ENCODE measurements around the gene LRRC61. TPM values are rescaled to one million over a fixed set of nuclear protein-coding genes. Genes with fewer than 3 reads are reported as not detected.

LRRC61 gene
- total and polyA plus RNA-seq, 2 of the 13 experiments (the other 11 are each of a cell fraction or from before 2014, with no cell fraction given), result 33.0 to 34.8 TPM

DNA sequence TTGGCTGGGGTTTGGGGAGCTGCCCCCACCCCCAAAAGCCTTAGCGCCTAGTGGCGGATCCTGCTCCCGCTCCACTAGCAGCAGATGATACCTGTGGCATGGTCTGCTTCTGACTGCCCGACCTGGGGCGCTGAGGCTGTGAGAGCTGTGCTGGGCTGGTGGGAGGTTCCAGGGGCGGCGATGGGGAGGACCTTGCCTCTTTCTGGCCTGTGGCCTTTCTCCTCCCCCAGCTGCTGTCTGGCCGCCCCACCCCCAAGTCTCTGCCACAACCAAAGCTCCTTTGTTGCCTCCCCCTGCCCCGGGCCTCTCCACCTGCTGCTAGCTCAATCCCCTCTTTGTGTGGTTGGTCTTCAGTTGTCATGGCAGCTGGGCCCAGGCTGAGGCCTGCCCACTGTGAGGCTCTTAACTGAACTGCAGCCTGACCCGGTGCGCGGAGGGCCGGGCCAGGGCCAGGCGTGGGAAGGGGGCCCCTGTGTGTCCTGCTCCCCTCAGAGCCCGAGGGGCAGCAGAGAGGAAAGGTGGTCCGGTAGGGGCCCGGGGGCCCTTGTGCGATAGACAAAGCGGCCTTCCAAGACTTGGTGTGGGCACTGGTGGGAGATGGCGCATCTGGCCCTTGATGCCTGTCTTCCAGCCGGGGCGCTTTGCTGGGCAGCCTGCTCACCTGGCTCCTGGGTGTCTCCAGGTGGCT, 60.7 kb downstream of the LRRC61 start (continued):
- TF ChIP-seq, protein P1, sequence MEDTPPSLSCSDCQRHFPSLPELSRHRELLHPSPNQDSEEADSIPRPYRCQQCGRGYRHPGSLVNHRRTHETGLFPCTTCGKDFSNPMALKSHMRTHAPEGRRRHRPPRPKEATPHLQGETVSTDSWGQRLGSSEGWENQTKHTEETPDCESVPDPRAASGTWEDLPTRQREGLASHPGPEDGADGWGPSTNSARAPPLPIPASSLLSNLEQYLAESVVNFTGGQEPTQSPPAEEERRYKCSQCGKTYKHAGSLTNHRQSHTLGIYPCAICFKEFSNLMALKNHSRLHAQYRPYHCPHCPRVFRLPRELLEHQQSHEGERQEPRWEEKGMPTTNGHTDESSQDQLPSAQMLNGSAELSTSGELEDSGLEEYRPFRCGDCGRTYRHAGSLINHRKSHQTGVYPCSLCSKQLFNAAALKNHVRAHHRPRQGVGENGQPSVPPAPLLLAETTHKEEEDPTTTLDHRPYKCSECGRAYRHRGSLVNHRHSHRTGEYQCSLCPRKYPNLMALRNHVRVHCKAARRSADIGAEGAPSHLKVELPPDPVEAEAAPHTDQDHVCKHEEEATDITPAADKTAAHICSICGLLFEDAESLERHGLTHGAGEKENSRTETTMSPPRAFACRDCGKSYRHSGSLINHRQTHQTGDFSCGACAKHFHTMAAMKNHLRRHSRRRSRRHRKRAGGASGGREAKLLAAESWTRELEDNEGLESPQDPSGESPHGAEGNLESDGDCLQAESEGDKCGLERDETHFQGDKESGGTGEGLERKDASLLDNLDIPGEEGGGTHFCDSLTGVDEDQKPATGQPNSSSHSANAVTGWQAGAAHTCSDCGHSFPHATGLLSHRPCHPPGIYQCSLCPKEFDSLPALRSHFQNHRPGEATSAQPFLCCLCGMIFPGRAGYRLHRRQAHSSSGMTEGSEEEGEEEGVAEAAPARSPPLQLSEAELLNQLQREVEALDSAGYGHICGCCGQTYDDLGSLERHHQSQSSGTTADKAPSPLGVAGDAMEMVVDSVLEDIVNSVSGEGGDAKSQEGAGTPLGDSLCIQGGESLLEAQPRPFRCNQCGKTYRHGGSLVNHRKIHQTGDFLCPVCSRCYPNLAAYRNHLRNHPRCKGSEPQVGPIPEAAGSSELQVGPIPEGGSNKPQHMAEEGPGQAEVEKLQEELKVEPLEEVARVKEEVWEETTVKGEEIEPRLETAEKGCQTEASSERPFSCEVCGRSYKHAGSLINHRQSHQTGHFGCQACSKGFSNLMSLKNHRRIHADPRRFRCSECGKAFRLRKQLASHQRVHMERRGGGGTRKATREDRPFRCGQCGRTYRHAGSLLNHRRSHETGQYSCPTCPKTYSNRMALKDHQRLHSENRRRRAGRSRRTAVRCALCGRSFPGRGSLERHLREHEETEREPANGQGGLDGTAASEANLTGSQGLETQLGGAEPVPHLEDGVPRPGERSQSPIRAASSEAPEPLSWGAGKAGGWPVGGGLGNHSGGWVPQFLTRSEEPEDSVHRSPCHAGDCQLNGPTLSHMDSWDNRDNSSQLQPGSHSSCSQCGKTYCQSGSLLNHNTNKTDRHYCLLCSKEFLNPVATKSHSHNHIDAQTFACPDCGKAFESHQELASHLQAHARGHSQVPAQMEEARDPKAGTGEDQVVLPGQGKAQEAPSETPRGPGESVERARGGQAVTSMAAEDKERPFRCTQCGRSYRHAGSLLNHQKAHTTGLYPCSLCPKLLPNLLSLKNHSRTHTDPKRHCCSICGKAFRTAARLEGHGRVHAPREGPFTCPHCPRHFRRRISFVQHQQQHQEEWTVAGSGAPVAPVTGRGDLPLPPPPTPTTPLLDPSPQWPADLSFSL (CRISPR knock-in tag; IDR thresholded peaks at IDR 0.05), result 0 out of 2 replicates have a peak, but pooled peaks have one; percentile 20
- TF ChIP-seq, protein P2, sequence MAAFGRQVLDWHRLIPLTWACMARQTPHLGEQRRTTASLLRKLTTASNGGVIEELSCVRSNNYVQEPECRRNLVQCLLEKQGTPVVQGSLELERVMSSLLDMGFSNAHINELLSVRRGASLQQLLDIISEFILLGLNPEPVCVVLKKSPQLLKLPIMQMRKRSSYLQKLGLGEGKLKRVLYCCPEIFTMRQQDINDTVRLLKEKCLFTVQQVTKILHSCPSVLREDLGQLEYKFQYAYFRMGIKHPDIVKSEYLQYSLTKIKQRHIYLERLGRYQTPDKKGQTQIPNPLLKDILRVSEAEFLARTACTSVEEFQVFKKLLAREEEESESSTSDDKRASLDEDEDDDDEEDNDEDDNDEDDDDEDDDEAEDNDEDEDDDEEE (CRISPR knock-in tag; IDR thresholded peaks at IDR 0.05), result peak; percentile 23; the same call in 1 of the 2 replicates
- TF ChIP-seq, protein P3, sequence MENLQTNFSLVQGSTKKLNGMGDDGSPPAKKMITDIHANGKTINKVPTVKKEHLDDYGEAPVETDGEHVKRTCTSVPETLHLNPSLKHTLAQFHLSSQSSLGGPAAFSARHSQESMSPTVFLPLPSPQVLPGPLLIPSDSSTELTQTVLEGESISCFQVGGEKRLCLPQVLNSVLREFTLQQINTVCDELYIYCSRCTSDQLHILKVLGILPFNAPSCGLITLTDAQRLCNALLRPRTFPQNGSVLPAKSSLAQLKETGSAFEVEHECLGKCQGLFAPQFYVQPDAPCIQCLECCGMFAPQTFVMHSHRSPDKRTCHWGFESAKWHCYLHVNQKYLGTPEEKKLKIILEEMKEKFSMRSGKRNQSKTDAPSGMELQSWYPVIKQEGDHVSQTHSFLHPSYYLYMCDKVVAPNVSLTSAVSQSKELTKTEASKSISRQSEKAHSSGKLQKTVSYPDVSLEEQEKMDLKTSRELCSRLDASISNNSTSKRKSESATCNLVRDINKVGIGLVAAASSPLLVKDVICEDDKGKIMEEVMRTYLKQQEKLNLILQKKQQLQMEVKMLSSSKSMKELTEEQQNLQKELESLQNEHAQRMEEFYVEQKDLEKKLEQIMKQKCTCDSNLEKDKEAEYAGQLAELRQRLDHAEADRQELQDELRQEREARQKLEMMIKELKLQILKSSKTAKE (CRISPR knock-in tag; IDR thresholded peaks at IDR 0.05; ENCODE audit: borderline replicate concordance), result peak; percentile 87
- TF ChIP-seq, protein P4, sequence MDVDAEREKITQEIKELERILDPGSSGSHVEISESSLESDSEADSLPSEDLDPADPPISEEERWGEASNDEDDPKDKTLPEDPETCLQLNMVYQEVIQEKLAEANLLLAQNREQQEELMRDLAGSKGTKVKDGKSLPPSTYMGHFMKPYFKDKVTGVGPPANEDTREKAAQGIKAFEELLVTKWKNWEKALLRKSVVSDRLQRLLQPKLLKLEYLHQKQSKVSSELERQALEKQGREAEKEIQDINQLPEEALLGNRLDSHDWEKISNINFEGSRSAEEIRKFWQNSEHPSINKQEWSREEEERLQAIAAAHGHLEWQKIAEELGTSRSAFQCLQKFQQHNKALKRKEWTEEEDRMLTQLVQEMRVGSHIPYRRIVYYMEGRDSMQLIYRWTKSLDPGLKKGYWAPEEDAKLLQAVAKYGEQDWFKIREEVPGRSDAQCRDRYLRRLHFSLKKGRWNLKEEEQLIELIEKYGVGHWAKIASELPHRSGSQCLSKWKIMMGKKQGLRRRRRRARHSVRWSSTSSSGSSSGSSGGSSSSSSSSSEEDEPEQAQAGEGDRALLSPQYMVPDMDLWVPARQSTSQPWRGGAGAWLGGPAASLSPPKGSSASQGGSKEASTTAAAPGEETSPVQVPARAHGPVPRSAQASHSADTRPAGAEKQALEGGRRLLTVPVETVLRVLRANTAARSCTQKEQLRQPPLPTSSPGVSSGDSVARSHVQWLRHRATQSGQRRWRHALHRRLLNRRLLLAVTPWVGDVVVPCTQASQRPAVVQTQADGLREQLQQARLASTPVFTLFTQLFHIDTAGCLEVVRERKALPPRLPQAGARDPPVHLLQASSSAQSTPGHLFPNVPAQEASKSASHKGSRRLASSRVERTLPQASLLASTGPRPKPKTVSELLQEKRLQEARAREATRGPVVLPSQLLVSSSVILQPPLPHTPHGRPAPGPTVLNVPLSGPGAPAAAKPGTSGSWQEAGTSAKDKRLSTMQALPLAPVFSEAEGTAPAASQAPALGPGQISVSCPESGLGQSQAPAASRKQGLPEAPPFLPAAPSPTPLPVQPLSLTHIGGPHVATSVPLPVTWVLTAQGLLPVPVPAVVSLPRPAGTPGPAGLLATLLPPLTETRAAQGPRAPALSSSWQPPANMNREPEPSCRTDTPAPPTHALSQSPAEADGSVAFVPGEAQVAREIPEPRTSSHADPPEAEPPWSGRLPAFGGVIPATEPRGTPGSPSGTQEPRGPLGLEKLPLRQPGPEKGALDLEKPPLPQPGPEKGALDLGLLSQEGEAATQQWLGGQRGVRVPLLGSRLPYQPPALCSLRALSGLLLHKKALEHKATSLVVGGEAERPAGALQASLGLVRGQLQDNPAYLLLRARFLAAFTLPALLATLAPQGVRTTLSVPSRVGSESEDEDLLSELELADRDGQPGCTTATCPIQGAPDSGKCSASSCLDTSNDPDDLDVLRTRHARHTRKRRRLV (CRISPR knock-in tag; IDR thresholded peaks at IDR 0.05), result no peak
- peak; percentile 90 for TF ChIP-seq ZNF788 (CRISPR knock-in tag; IDR thresholded peaks at IDR 0.05; ENCODE audit: borderline replicate concordance)
- peak; percentile 16; the same call in 1 of the 2 replicates for TF ChIP-seq ZNF749 (CRISPR knock-in tag; IDR thresholded peaks at IDR 0.05; ENCODE audit: borderline replicate concordance)
- no peak for TF ChIP-seq ATAD3A (CRISPR knock-in tag; IDR thresholded peaks at IDR 0.05)
- no peak for TF ChIP-seq EZH2 (conservative IDR thresholded peaks at IDR 0.05; ENCODE audit: low read depth, low read length)
- peak; percentile 89 for TF ChIP-seq KLF12 (CRISPR knock-in tag; IDR thresholded peaks at IDR 0.05; ENCODE audit: borderline replicate concordance)
- peak; percentile 55 for TF ChIP-seq HNF4A (CRISPR knock-in tag; IDR thresholded peaks at IDR 0.05)

Measured in HepG2 (cell line).